GM21381 (cell line): ENCODE data around the gene LIG1.
A peak's percentile ranks its signal among the peaks of the same experiment; 100 is the strongest.

Source experiments
- ATAC-seq: cut with Tn5 transposase; IDR thresholded peaks from one replicate; pipeline ENCODE4 v1.9.1; 2021; ENCODE audit warnings: mild to moderate bottlenecking, moderate library complexity; ENCODE audit not compliant: unreplicated experiment

Gene LIG1

DNA sequence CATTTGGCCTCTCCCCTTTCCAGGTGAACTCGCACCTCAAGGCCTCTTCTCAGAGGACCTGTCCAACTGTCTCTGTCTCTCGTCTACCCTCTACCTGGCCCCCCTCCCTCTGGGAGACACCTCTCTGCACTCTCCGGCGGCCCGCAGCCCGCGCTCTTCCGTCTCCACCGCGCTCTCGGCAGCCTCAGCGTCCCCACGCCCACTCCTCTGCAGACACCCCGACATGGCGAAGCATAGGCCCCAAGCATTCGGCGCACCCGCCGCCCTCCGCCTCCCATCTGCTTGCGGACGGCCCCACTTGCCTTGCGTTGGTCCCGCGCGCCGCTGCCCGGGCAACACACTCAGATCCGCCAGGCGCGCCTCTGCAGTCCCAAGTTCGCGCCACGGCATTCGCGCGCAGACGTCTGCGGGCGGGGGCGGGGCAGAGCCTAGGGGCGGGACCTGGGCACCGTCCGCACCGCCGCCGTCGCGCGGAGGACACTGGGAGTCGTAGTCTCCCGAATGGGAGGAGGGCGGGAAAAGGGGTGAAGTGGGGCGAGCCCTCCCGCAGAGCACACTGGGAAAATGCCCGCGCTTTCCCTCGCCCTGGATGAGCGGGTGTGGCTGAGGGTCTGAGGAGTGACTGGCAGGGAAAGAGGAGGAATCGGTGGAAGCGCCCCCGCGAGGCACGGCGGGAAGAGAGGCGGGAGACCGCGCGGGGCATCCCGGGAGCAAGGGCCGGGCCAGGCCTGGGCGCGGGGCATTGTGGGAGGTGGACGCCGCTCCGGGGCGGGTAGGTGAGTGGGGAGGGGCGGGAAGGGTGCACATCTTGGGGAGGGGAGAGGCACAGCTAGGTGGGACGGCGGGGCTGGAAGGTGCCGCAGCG lies at the start of gene LIG1, which contains the start of gene ZSWIM9:
Gene LIG1 (minus strand): TSS at position 406 of the 865 bp plus-strand sequence. CDS start 4,778 bp downstream, outside the sequence.
Gene ZSWIM9 (plus strand): TSS at position 742 of the 865 bp plus-strand sequence. CDS start 1,123 bp downstream, outside the sequence.
- ATAC-seq = peak; percentile 77

DNA sequence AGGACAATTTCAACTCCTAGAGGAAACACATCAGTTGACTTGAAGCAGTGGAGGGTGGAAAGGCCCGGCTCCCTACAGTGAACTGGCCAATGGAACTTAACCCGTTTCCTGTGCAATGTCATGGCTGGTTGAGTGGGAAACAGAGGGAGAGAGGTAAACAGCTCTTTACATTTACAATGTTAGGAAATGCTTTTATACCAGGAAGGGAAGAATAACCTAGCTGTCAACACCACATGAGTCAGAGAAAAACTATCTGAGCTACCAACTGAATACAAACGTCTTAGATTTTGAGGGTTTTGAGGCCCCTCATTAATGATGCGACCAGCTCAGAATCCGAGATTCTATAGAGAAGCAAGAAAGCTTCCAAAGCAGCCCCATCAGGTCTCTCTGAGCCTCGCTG lies 48.9 kb upstream of the LIG1 start:
- no peak for ATAC-seq

DNA sequence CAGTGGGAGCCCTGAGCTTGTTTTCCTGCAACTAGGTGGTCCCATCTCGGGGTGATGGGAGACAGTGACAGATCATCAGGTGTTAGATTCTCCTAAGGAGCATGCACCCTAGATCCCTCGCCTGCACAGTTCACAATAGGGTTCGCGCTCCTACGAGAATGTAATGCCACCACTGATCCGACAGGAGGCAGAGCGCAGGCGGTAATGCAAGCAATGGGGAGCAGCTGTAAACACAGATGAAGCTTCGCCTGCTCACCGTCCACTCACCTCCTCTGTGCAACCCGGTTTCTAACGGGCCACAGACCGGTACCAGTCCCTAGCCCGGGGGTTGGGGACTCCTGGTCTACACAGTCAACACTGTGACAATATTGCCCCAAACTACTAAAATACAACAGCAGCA lies 46.8 kb upstream of the LIG1 start:
- no peak for ATAC-seq

DNA sequence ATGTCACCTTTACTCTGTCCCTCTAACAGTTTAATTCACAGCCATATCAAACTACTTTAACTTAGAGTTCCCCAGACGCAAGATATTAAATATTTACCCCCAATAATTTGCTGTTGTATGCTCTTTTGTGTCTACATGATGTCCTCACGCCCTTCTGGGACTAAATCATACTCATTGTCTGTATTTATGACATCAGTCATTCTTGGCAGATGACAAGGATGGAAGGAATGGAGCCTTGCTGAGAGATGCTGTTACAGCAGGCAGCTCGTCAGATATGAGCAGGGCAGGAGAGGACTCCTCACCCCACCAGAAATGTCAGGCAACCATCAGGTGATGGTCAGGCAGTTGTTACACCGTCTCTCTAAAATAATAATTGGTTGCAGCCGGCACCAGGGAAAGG lies 43.8 kb upstream of the LIG1 start:
- ATAC-seq = no peak

DNA sequence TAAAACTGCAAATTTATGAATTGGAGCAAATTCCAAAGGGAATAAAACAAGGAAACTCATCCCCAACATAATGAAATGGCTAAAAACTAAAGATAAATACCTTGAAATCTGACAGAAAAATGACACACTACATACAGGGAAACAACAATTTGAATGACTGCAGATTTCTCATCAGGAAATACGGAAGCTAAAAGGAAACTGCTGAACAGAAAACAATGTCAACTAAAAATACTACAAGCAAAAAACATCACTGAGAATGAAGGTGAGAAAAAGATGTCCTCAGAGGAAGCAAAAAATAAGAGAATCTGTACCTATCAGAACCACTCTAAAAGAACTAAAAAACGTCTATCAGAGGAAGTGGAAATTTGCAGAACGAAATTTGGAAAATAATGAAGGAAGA lies 39.9 kb upstream of the LIG1 start:
- no peak for ATAC-seq

DNA sequence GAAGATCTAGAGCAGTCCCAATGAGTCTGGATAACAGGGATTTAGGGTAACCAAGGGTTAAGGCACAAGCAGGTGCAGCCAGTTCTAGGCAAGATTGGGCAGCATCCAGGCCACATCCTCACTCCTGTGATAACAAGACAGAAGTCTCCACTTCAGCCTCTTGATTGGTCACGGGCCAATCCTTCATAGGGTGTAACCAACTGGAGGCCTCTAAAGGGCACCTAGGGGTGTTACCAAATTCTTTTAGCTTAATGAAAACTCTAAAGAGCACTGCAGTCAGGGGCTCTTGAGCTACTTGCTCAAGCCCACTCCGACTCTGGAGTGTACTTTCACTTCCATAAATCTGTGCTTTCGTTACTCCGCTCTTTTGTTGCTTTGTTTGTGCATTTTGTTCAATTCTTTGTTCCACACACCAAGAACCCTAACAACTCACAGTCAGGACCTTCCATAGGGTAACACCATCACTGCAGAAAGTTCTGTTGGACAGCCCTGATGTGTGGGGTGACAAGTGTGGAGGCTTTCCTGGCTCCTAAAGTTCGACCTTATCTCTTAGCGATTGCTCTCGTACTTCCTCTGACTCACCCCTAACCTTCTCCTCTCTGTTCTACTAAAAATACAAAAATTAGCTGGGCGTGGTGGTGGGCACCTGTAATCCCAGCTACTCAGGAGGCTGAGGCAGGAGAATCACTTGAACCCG lies 36.4 kb upstream of the LIG1 start:
- no peak for ATAC-seq

DNA sequence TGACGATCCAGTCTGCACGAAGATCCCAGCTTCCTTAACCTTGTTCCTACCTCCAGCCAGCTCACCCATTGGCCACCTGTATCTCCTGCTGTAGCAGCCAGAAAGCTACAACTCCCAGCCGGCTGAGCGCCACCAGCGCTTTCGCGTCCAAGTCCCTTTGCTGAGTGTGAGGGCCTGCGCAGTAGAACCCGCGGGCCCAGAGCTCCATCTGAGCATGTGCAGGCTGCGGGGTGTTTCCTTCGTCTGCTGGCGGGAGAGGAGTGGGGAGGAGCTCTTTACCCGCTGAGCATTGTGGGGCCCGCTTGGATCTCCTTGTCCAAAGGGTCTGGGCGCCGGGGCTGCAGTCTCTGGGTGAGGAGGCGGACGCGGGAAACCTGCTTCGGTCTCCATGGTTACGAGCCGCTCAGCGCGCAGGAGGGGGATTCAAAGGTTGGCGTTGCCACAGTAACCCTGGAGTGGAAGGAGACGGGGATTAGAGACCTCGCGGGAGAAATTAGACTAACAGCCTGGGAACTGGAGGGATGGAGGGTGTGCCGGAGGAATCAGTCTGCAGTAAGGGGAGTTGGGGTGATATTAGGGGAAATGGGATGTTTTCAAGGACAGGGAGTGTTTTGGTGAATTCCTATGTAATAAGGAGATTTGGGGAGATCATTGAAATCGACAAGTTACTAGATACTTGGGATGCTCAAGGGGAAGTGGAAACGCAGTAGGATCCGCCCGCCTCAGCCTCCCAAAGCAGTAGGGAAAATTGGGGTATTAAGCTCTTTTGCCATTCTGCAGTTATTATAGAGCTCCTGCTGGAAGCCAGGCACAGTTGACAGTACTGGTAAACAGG lies 33.9 kb upstream of the LIG1 start:
- ATAC-seq = peak; percentile 90

DNA sequence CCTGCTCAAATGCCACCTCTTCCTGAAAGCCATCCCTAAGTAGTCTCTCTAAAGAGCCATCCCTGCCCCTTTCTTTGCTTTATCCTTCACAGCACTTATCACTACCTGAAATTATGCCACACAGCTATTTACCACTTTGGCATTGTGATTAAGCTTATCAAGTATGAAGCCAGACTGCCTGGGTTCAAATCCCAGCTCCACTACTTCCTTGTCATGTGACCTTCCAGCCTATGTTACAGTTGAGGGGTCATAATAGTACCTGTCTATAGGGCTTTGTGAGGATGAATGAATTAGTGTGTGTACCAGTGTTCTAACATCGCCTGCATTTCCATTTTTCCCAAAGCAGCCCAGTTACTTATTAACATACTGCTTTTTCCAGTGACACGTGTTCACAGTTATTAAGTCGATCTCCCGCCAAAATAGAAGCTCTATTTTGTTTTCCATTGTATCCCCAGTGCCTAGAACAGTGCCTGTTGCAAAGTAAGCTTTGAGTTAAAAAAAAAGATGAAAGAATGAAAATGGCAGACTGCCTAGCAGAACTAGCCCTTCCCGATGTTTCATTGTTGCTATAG lies 33.2 kb upstream of the LIG1 start:
- no peak for ATAC-seq

DNA sequence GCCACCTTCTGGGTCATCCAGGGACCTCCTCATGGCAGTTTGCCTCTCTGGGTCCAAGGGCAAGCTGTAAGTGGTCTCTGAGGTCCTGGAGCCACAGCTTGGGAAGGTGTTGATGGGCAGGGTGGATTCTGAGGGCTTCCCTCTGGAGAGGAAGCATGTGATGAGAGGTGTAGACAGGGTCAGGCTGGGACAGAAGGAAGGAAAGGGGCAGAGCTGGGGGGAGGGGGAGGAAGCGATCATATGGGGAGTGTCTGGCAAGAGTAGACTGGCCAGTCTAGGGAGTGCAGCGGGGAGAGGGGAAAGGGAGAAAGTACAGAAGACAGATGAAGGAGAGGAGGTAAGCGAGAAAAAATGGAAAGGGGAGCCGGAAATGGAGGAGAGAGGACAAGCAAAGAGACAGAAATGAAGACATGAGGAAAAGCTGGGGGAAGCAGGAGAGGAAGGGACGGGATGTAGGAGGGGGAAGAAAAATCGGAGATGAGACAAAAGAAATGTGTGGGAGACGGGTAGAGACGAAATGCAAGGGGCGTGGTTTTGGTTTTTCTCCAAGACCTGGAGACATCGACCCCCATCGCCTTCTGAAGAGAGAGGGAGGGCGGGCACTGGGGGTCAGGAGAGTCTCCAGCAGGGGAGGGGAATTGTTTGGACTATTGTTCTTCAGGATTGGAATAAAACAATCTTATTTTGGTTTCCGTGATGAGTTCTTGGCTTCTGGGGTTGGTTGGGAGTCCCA lies 27.0 kb upstream of the LIG1 start:
- ATAC-seq = no peak

DNA sequence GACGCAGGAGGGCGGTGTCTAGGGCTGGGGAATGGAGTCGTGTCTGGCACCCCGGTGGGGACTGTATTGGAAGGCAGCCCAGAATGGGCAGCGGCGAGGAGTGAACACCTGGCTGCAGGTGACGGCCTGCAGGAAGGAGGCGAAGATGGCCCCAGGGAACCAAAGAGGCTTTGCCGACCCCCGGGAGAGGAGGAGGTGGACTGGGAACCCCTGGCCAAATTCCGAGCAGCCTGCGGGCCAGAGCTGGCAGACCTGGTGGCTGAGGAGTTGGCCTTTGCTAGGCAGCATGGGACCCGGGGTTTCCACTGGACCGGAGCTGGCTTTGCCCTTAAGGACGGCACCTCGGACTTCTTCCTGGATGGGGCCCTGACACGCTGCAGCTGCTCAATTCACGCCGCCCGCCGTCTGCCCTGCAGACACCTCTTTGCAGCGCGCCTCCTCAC lies 26.2 kb upstream of the LIG1 start:
- ATAC-seq = no peak

DNA sequence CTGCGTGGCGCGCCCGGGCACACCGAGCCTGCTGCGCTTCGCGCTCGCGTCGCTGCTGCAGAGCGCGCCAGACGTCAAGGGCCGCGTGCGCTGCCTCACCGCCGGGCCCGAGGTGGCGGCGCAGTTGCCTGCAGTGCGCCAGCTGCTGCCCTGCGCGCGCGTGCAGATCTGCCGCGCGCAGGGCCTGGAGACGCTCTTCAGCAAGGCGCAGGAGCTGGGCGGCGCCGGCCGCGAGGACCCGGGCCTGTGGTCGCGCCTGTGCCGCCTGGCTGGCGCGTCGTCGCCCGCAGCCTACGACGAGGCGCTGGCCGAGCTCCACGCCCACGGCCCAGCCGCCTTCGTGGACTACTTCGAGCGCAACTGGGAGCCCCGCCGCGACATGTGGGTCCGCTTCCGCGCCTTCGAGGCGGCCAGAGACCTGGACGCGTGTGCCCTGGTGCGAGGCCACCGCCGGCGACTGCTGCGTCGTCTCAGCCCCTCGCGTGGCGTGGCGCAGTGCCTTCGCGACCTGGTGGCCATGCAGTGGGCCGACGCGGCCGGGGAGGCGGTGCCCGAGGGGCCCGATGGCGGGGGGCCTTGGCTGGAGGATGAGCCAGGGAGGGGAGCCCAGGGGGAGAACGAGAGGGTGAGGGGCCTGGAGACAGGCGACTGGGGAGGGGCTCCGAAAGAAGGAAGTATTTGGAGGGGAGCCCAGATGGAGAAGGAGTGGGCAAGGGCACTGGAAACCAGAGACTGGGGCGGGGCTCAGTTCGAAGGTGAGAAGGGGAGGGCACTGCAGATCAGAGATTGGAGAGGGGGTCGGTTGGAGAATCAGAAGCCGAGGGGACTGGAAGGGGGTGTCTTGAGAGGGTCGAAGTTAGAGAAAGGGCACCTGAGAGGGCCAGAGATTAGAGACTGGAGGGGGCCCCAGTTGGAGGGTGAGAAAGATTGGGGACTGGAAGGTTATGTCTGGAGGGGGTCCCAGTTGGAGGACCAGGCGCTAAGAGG lies 25.0 kb upstream of the LIG1 start:
- no peak for ATAC-seq

DNA sequence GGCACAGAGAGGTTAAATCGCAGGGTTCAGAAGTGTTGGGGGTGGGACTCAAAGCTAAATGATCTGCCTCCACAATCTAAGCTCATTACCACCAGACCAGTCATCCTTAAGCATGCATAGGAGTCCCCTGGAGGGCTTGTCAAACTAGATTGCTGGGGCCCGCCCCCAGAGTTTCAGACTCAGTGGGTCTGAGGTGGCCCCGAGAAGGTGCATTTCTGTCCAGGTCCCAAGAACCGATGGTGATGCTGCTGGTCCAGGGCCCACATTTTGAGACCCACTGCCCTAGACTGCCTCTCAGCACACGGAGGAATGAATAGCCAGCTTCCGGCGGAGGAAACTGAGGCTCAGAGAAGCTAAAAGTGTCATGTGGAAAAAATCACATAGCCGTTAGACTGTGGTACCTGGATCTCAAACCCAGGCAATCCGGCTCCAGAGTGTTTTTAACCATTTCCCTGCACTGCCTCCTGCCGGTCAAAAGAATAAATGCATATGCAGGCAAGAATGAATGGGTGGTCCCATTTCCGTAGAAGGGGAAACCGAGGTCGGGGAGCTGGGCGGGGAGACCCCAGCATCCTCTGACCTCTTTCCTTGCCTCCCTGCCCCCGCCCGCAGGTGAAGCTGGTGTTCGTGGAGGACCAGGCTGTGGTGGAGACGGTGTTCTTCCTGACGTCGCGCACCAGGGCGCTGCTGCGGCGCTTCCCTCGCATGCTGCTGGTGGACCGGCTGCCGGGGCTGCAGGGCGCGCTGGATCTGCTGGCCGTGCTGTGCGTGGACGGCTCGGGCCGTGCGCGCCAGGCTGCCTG lies 24.1 kb upstream of the LIG1 start:
- no peak for ATAC-seq

DNA sequence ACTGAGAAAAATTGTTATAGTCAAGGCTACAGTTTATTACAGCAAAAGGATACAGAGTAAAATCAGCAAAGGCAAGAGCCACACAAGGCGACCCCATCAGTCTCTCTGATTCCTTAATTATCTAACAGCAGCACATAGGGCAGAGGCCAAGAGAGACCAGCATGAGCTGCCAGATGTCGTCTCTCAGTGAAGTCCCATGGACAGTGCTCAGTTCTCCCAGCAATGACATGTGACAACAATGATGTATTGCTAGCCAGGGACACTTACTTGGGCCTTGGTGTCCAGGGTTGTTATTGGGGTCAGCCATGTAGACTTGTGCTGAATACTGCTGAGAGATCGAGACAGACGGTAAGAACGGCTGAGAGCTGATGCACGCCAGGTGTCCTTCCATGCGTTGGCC lies 22.6 kb upstream of the LIG1 start:
- no peak for ATAC-seq

DNA sequence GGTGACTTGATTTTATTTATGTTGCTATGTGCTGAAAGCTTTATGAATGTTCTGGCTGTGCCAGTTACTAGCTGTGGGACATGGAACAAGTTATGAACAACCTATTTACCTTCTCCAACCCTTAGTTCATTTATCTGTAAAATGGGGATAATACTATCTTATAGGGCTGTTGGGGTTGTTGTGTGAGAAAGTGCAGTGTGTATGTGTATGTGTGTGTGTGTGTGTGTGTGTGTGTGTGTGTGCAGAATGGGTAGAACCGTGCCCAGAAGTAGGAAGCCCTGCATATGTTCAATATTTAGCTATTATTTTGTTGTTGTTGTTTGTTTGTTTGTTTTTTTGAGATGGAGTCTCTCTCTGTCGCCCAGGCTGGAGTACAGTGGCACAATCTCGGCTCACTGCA lies 20.7 kb upstream of the LIG1 start:
- ATAC-seq = no peak

DNA sequence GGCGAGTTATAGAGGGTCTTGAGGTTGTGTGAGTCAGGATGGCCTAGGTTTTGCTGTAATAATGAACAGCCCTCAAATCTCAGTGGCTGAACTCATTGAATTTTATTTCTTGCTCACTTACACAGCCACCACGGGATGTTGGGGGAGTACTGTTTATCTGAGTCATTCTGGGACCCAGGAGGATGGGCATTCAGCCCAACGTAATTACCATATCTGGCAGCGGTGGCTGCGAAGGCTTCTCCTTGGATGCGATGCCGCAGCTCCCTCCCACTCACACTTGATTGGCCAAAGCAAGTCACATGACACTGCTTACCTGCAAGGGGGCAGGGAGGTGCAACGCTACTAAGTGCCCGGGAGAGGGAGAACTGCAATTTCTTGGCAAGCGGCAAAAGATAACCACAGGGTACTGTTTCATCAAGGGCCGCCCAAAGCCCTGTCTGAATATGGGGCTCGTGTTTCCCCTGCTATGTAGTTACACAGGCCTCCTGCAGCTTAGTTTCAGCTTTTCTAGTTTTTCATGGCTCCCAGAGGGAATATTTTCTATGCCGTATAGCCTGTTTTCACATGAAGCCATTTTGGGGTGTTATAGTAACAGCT lies 20.2 kb upstream of the LIG1 start:
- no peak for ATAC-seq

DNA sequence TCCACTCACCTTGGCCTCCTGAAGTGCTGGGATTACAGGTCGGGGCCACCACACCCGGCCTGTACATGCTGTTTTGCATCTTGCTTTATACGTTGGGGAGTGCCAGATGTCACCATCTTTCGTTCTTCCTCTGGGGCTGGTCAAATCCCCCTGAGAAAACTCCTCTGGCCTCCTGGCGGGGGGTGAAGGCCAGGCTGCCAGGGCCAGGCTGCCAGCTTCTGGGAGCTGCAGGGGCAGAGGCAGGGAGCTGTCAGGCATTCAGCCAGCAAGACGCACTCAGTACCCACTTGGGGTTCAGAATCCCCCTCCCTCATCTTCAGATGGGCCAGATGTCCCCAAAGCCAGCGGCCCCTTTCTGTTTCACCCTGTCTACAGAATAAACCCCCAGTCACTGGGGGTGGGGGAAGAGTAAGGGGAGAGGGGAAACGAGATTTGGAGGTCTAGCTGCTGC lies 16.4 kb upstream of the LIG1 start:
- peak; percentile 60 for ATAC-seq

DNA sequence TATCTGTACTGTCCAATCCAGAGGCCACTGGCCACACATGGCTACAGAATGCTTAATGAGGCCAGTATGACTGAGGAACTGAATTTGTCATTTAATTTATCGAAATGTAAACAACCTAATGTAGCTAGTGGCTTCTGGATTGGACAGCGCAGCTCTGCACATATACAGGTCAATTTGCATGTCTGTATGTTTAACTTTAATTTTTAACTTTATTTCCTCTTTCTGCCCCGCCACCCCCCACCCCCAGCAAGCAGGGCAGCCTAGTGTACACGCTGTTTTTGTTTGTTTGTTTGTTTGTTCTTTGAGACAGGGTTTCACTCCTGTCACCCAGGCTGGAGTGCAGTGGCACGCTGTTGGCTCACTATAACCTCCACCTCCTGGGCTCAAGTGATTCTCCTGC lies 15.9 kb upstream of the LIG1 start:
- ATAC-seq = peak; percentile 41

DNA sequence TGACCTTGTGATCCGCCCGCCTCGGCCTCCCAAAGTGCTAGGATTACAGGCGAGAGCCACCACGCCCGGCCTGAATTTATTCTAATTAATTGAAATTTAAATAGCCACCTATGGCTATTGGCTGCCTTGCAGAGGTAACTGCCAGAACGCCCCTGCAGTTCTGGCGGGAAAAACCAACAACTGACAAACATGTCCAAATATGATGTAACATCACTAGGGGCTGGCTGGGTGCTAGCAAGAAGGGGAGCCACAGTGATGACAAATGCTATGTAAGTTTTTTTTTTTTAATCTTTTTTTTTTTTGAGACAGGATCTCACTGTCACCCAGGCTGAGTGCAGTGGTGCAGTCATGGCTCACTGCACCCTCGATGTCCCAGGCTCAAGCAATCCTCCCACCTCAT lies 13.2 kb upstream of the LIG1 start:
- no peak for ATAC-seq
